ENCODE data around the gene MRPS14.

The MRPS14 gene

DNA sequence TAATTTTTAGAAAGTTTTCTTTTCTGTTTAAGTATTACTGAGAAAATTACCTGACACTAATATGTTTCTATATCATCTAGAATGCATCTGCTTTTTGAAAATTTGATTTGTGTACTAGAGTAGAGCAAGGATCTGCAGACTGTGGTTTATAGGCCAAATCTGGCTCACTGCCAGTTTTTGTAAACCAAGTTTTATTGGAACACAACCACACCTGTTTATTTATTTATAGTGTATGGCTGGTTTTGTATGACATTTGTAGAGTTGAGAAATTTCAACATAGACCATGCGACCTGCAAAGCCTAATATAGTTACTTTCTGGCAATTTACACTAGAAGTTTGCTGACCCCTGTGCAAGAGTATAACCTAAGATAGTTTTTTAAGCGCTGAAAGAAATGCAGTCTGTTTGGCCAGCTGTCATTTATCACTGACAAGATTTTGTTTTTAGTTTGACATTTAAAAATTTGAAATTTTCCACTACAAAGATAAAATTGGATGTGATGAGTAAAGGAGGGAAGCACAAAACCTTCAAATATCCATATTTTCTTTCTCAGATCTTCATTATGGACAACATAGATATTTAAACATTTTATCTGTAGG, 59.6 kb downstream of the MRPS14 start:
- no peak for DNase-seq (ENCODE audit: low read depth)
- no peak overlapping the region for H3K4me3 ChIP-seq (ENCODE audit: control insufficient read depth, low read depth, low read length)
- no peak for TF ChIP-seq CTCF (conservative IDR thresholded peaks at IDR 0.05; ENCODE audit: control insufficient read depth, insufficient read depth, low read depth, low read length)
